Psoas muscle (tissue), 8 donors: ENCODE results near the gene SETD2. TPM values are rescaled to one million over a fixed set of nuclear protein-coding genes. Genes with fewer than 3 reads are reported as not detected.
"Not testable (repeated sequence)": the region's sequence is repeated elsewhere in the genome, so short reads cannot be mapped to it uniquely, and the experiment has no call there.

Experiments used
- ATAC-seq, 4 donors: fragments of 200-7000 bp; cut with Tn5 transposase; one replicate each; pipeline ENCODE4 v1.9.1; 2020; ENCODE audit warnings: moderate library complexity in 3 of 4, mild to moderate bottlenecking in 2 of 4
- DNase-seq, 2 donors: peaks; one replicate each; pipeline ENCODE4 v3.0.0-alpha.2; 2020
- H3K27ac ChIP-seq: fragments of 200-600 bp; one replicate; pipeline ENCODE4 v1.8.0; 2022
- H3K27me3 ChIP-seq, 3 donors: fragments of 200-600 bp in 1 of 3; one replicate each; pipeline versions ENCODE4 v1.6.1 to v1.8.0; 2013 to 2022; ENCODE audit warnings: low read length in 2 of 3, mild to moderate bottlenecking in 2 of 3, moderate library complexity in 1 of 3; ENCODE audit not compliant: insufficient read depth in 3 of 3
- H3K36me3 ChIP-seq, 2 donors: fragments of 200-600 bp in 1 of 2; one replicate each; pipeline versions ENCODE4 v1.6.1 to v1.8.0; 2013 to 2022; ENCODE audit warnings: low read depth in 1 of 2, mild to moderate bottlenecking in 1 of 2, moderate library complexity in 1 of 2; ENCODE audit not compliant: insufficient read depth in 1 of 2
- H3K4me1 ChIP-seq: fragments of 200-600 bp; one replicate; pipeline ENCODE4 v1.8.0; 2022
- H3K4me3 ChIP-seq: fragments of 200-600 bp; one replicate; pipeline ENCODE4 v1.8.0; 2022; ENCODE audit warnings: mild to moderate bottlenecking
- H3K9me3 ChIP-seq: fragments of 200-600 bp; one replicate; pipeline ENCODE4 v1.8.0; 2022
- CTCF ChIP-seq: fragments of 200-600 bp; IDR thresholded peaks from one replicate; pipeline ENCODE4 v1.8.0; 2022; ENCODE audit warnings: antibody characterized with exemption
- WGBS, 3 donors: extraction: QIAGEN DNeasy Blood & Tissue Kit; methylation state at CpG; one replicate each; pipeline versions ENCODE4 v1.1.6 to v1.1.7; 2013; 5-methylcytosine and 5-hydroxymethylcytosine counted together
- intact Hi-C, 2 donors: fragments of 100-400 bp; cut with DNase I; formaldehyde crosslinking; loops; one replicate each; pipeline versions ENCODE4 v1.11.0 to v1.14.2; 2022
- long read RNA-seq, 2 donors: library from polyadenylated mRNA; unstranded; transcript quantifications; one replicate each; pipeline ENCODE4 v2.0.0, GENCODE V29; 2021
- polyA plus RNA-seq, 3 donors: library from polyadenylated mRNA; stranded (reverse); fragments of 200-250 nt; gene quantifications; one replicate each; pipeline ENCODE4 v1.2.3, GENCODE V29; 2013
- total RNA-seq, 4 donors: library from RNA; stranded (reverse); fragmentation: NEBNext Ultra II Directional in 2 of 4; extraction: Animal tissue kit (Norgen Biotek cat#: 25700) in 2 of 4; gene quantifications; one replicate each; pipeline versions ENCODE4 v1.2.1 to v1.2.4, GENCODE V29; 2021 to 2023
- donor health status: healthy with polysubstance abuse.
- donor health status: DM: no; HTN: no; CAD: no; lungs with moderate emphysema.
- donor health status: Bipolar disorder and iron deficiency.
- donor health status: healthy.
- donor health status: DM: yes; HTN: yes; CAD: no.
- donor health status: DM: no; HTN: no; CAD: no.
- donor health status: DM: no; HTN: no; CAD: no.
- donor health status: DM: yes; HTN: yes; CAD: no.

Gene SETD2
- 10 to 100 TPM; 33.7 to 38.1 (median 36.6) TPM for total RNA-seq
- polyA plus RNA-seq, result 10 to 100 TPM; 10.1 to 28.2 (median 14.2) TPM
- long read RNA-seq, donor 1, partial matches to known transcripts, result 5 of 9 reads
- long read RNA-seq, donor 1, other reads (novel, unspliced or antisense), result 4 of 9 reads
- long read RNA-seq, donor 2, partial matches to known transcripts, result 9 of 19 reads
- long read RNA-seq, donor 2, other reads (novel, unspliced or antisense), result 10 of 19 reads

- Histone ChIP-seq H3K36me3 (no peaks in the 10 kb centered on the region), H3K9me3 (no peaks in the 10 kb centered on the region), H3K4me1 (peaks cover 45% of the 10 kb centered on the region), H3K4me3 (peak within 1 kb of the TSS; percentile 94), H3K27me3 (no peaks in the 10 kb centered on the region), H3K27ac (peak within 1 kb of the TSS; percentile 96)
- TF ChIP-seq CTCF, result no peak
- ATAC-seq (peak; percentile 95 to 96 (median 96)), DNase-seq (peak; percentile 97 to 99)
- 0 to 1% (median 0%) methylated on average over 49 to 91 of the region's 95 CpGs for WGBS, 3 donors
- intact Hi-C loops, result loop anchor here in 1 of 2 donors (10.0 kb wide), 2 partner anchors 161 to 239 kb away; no protein-coding TSS in a partner anchor
Observed at GRCh38 chr3:47164007-47164881, at the start of gene SETD2. Gene SETD2, minus strand, starts transcription at chr3:47164113. Its CDS starts 189 bp downstream, at chr3:47163924.

- no peaks in the 10 kb centered on the region for H3K9me3 ChIP-seq
- ATAC-seq, result no peak
- intact Hi-C loops, result no loop called here
- no peaks in the 10 kb centered on the region for H3K4me1 ChIP-seq
- no peak for TF ChIP-seq CTCF
- no peaks in the 10 kb centered on the region for H3K27me3 ChIP-seq
- no peaks in the 10 kb centered on the region for H3K36me3 ChIP-seq
- no peak overlapping the region for H3K27ac ChIP-seq
- WGBS, 3 donors, result 93 to 95% (median 94%) methylated on average over 3 of the region's 3 CpGs
- no peak for DNase-seq
- no peak overlapping the region for H3K4me3 ChIP-seq
Observed at GRCh38 chr3:47210863-47211405, 47.0 kb upstream of the SETD2 start.

- H3K4me3 ChIP-seq, H3K27ac ChIP-seq, intact Hi-C loops, H3K4me1 ChIP-seq, H3K36me3 ChIP-seq, DNase-seq, H3K27me3 ChIP-seq, H3K9me3 ChIP-seq, ATAC-seq: not testable (repeated sequence)
- WGBS, 3 donors, result 91 to 95% (median 92%) methylated on average over 5 of the region's 5 CpGs
Observed at GRCh38 chr3:47206022-47206421, 42.1 kb upstream of the SETD2 start.

GRCh38 chr3:47204875-47205274 lies 41.0 kb upstream of the SETD2 start:
- H3K4me1 ChIP-seq, result no peaks in the 10 kb centered on the region
- H3K27me3 ChIP-seq, result no peaks in the 10 kb centered on the region
- H3K9me3 ChIP-seq, result no peaks in the 10 kb centered on the region
- intact Hi-C loops, result no loop called here
- ATAC-seq (no peak), DNase-seq (no peak)
- no peak overlapping the region for H3K4me3 ChIP-seq
- H3K36me3 ChIP-seq, result no peaks in the 10 kb centered on the region
- no peak for TF ChIP-seq CTCF
- no peak overlapping the region for H3K27ac ChIP-seq

- 83 to 96% (median 90%) methylated on average over 3 of the region's 3 CpGs for WGBS, 3 donors
- ATAC-seq (no peak), DNase-seq (no peak)
- intact Hi-C loops, result no loop called here
- Histone ChIP-seq H3K9me3 (no peaks in the 10 kb centered on the region), H3K27ac (no peak overlapping the region), H3K4me1 (no peaks in the 10 kb centered on the region), H3K4me3 (no peak overlapping the region), H3K36me3 (no peaks in the 10 kb centered on the region), H3K27me3 (no peaks in the 10 kb centered on the region)
- TF ChIP-seq CTCF, result no peak
Observed at GRCh38 chr3:47202542-47202941, 38.6 kb upstream of the SETD2 start.
